Astrocyte (in vitro differentiated cells and primary cell): Measurements from ENCODE around the gene ARMC12. TPM values are rescaled to one million over a fixed set of nuclear protein-coding genes. Genes with fewer than 3 reads are reported as not detected.

Experiments used
- DNase-seq: peaks from one replicate; pipeline ENCODE4 v3.0.0-alpha.2; 2010; ENCODE audit warnings: low read depth
- FAIRE-seq: peaks from 2 replicates; lab custom pipeline; 2011; peaks lifted over from hg19 to GRCh38; lab: Jason Lieb, UNC
- H2AFZ ChIP-seq: 2 replicates; pipeline ENCODE4 v1.6.0; 2012; ENCODE audit warnings: low read depth, low read length, inconsistent platforms
- H3K27ac ChIP-seq: 2 replicates; pipeline ENCODE4 v1.5.1; 2011; ENCODE audit warnings: low read depth, low read length, inconsistent platforms
- H3K27me3 ChIP-seq: 2 replicates; pipeline ENCODE4 v1.6.0; 2011; ENCODE audit warnings: low read length, inconsistent platforms; ENCODE audit not compliant: insufficient read depth
- H3K36me3 ChIP-seq: 2 replicates; pipeline ENCODE4 v1.5.1; 2011; ENCODE audit warnings: low read length, inconsistent platforms; ENCODE audit not compliant: insufficient read depth
- H3K4me1 ChIP-seq: 2 replicates; pipeline ENCODE4 v1.5.1; 2011; ENCODE audit warnings: low read length, inconsistent platforms; ENCODE audit not compliant: insufficient read depth
- H3K4me2 ChIP-seq: 2 replicates; pipeline ENCODE4 v1.6.0; 2012; ENCODE audit warnings: low read length, inconsistent platforms
- H3K4me3 ChIP-seq: 2 replicates; pipeline ENCODE4 v1.5.1; 2011; ENCODE audit warnings: low read depth, mild to moderate bottlenecking, low read length, inconsistent platforms; ENCODE audit not compliant: insufficient read depth
- H3K79me2 ChIP-seq: 2 replicates; pipeline ENCODE4 v1.6.0; 2012; ENCODE audit warnings: mild to moderate bottlenecking, low read length, inconsistent platforms; ENCODE audit not compliant: insufficient read depth
- H3K9ac ChIP-seq: 2 replicates; pipeline ENCODE4 v1.6.0; 2012; ENCODE audit warnings: mild to moderate bottlenecking, low read length, inconsistent platforms
- H3K9me3 ChIP-seq: 2 replicates; pipeline ENCODE4 v1.5.1; 2012; ENCODE audit warnings: low read depth, mild to moderate bottlenecking, low read length, inconsistent platforms; ENCODE audit not compliant: insufficient read depth
- H4K20me1 ChIP-seq: 2 replicates; pipeline ENCODE4 v1.6.0; 2012; ENCODE audit warnings: low read length, inconsistent platforms; ENCODE audit not compliant: insufficient read depth
- H3K27ac Mint-ChIP-seq: one replicate; pipeline ENCODE4 v1.8.0; 2021; ENCODE audit warnings: mild to moderate bottlenecking, mixed read lengths; ENCODE audit not compliant: unreplicated experiment
- H3K27me3 Mint-ChIP-seq: one replicate; pipeline ENCODE4 v1.8.0; 2021; ENCODE audit warnings: low read depth, mixed read lengths; ENCODE audit not compliant: unreplicated experiment
- H3K36me3 Mint-ChIP-seq: one replicate; pipeline ENCODE4 v1.8.0; 2021; ENCODE audit warnings: low read depth, mixed read lengths; ENCODE audit not compliant: unreplicated experiment
- H3K4me1 Mint-ChIP-seq: one replicate; pipeline ENCODE4 v1.8.0; 2021; ENCODE audit warnings: low read depth, mixed read lengths; ENCODE audit not compliant: unreplicated experiment
- H3K4me3 Mint-ChIP-seq: one replicate; pipeline ENCODE4 v1.8.0; 2021; ENCODE audit warnings: mild to moderate bottlenecking, moderate library complexity, mixed read lengths; ENCODE audit not compliant: unreplicated experiment
- H3K9me3 Mint-ChIP-seq: one replicate; pipeline ENCODE4 v1.8.0; 2021; ENCODE audit warnings: mild to moderate bottlenecking, mixed read lengths; ENCODE audit not compliant: unreplicated experiment
- CTCF ChIP-seq: IDR thresholded peaks from 2 replicates; pipeline ENCODE4 v1.5.1; 2011; ENCODE audit warnings: low read depth, mild to moderate bottlenecking, inconsistent platforms, low read length, moderate library complexity; ENCODE audit not compliant: insufficient read depth
- EZH2 ChIP-seq: IDR thresholded peaks from 2 replicates; pipeline ENCODE4 v1.6.1; 2012; ENCODE audit warnings: mild to moderate bottlenecking, low read length, inconsistent platforms; ENCODE audit not compliant: insufficient read depth
- total RNA-seq: library from RNA; stranded (reverse); gene quantifications from 2 replicates; pipeline ENCODE4 v1.2.1, GENCODE V29; 2021

The ARMC12 gene
- total RNA-seq, 1 donor from 2014 or later = 0.25 TPM

DNA sequence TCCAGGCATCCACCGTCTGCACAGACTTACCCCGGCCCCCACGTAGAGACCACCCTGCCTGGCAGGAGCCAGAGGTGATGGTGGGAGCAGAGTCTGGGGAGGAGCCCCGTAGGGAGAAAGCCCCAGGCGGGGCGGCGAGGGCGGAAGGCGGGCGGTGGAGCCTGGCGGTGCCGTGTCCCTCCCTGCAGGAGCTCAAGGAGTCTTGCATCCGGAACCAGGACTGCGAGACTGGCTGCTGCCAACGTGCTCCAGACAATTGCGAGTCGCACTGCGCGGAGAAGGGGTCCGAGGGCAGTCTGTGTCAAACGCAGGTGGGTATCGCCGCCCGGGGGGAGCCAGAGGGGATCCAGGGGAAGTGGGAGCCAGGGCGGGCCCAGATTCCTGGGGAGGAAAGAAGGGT is 50.0 kb downstream of the ARMC12 start:
- Histone ChIP-seq H2AFZ (peak overlapping the region; percentile 18), H3K4me1 (no peaks in the 10 kb centered on the region), H3K9me3 (no peaks in the 10 kb centered on the region), H3K4me3 (no peak overlapping the region), H3K4me2 (peak overlapping the region; percentile 22), H3K9ac (no peak overlapping the region), H3K36me3 (no peaks in the 10 kb centered on the region), H3K79me2 (no peaks in the 10 kb centered on the region), H3K27me3 (peaks cover 30% of the 10 kb centered on the region), H3K27ac (no peak overlapping the region), H4K20me1 (no peaks in the 10 kb centered on the region)
- Mint-ChIP-seq H3K9me3 (peaks cover 4% of the 10 kb centered on the region), H3K27ac (no peak overlapping the region), H3K27me3 (peaks cover 41% of the 10 kb centered on the region), H3K4me1 (no peaks in the 10 kb centered on the region), H3K4me3 (no peak overlapping the region), H3K36me3 (no peaks in the 10 kb centered on the region)
- DNase-seq (no peak), FAIRE-seq (no peak)
- TF ChIP-seq CTCF = no peak
- peak; percentile 2 for TF ChIP-seq EZH2

DNA sequence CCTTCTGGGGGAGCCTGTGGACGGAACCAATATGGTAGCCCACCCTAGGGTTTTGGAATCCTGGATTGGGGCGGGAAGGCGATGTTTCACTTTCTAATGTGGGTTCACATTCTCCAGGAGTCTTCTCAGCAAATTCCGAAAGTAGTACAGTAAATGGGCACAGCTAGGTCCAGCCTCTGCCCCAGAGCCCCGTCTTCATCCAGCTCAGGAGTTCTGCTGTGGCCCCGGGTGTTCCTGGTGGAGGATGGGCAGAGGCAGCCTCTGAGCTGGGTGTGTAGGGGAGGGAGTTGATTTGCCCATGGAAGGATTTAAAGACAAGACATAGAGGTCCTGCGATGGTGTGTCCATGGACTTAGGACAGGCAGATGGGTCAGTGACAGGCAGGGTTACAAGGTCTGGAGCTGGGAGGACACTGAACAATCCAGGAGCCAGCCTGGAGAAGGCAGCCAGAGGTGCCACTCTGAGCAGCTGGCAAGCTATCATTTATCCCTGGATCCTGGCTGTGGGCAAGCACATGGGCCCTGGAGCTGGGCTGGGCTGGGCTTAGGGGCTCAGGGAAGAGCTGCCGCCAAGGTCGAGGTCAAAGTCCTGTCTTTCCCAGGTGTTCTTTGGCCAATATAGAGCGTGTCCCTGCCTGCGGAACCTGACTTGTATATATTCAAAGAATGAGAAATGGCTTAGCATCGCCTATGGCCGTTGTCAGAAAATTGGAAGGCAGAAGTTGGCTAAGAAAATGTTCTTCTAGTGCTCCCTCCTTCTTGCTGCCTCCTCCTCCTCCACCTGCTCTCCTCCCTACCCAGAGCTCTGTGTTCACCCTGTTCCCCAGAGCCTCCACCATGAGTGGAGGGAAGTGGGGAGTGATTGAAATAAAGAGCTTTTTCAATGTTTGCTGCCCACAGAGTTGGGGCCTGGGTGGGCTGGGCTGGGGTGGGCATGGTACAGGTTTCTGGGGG is 50.7 kb downstream of the ARMC12 start:
- Mint-ChIP-seq H3K9me3 (peaks cover 4% of the 10 kb centered on the region), H3K4me1 (no peaks in the 10 kb centered on the region), H3K27ac (no peak overlapping the region), H3K36me3 (no peaks in the 10 kb centered on the region), H3K4me3 (no peak overlapping the region), H3K27me3 (peaks cover 37% of the 10 kb centered on the region)
- H3K27me3 ChIP-seq = peaks cover 32% of the 10 kb centered on the region
- no peak overlapping the region for H3K9ac ChIP-seq
- H2AFZ ChIP-seq = no peak overlapping the region
- no peak overlapping the region for H3K4me3 ChIP-seq
- H3K4me2 ChIP-seq = no peak overlapping the region
- no peaks in the 10 kb centered on the region for H4K20me1 ChIP-seq
- no peaks in the 10 kb centered on the region for H3K36me3 ChIP-seq
- no peaks in the 10 kb centered on the region for H3K4me1 ChIP-seq
- no peaks in the 10 kb centered on the region for H3K9me3 ChIP-seq
- DNase-seq = no peak
- H3K27ac ChIP-seq = no peak overlapping the region
- H3K79me2 ChIP-seq = no peaks in the 10 kb centered on the region
- no peak for TF ChIP-seq CTCF
- TF ChIP-seq EZH2 = no peak
- FAIRE-seq = no peak

DNA sequence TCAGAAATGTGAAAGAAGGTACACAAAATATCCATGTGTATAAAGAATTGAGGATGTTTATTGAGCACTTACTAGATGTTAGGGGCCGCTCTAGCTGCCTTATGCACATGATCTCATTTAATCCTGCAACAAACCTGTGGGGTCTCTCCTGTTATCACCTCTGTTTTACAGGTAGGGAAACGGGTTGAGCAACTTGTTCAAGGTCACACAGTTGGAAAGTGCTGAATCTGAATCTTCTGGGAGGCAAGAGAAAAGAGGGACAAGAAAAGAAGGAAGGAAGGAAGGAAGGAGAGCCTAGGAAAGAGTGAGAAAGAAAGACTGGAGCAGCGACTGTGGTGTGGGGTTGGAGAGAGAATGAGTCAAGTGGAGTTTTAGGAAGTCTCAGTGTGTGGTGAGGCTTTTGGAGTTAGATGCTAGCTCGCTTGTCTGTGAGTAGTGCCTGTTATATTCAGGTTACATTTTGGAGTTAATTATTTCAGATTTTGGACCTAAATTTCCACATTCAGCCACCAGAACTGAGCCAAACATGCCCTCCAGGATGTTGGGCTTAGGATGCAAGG is 51.7 kb downstream of the ARMC12 start:
- Mint-ChIP-seq H3K4me3 (no peak overlapping the region), H3K9me3 (peaks cover 4% of the 10 kb centered on the region), H3K36me3 (no peaks in the 10 kb centered on the region), H3K27ac (no peak overlapping the region), H3K27me3 (peaks cover 37% of the 10 kb centered on the region), H3K4me1 (peaks cover 2% of the 10 kb centered on the region)
- FAIRE-seq (no peak), DNase-seq (no peak)
- no peak overlapping the region for H2AFZ ChIP-seq
- H3K36me3 ChIP-seq = no peaks in the 10 kb centered on the region
- no peak for TF ChIP-seq EZH2
- TF ChIP-seq CTCF = no peak
- H3K9me3 ChIP-seq = no peaks in the 10 kb centered on the region
- no peaks in the 10 kb centered on the region for H3K4me1 ChIP-seq
- no peaks in the 10 kb centered on the region for H3K79me2 ChIP-seq
- no peak overlapping the region for H3K4me2 ChIP-seq
- H3K4me3 ChIP-seq = no peak overlapping the region
- H3K27ac ChIP-seq = no peak overlapping the region
- no peaks in the 10 kb centered on the region for H4K20me1 ChIP-seq
- peaks cover 36% of the 10 kb centered on the region for H3K27me3 ChIP-seq
- no peak overlapping the region for H3K9ac ChIP-seq
